ENCODE measurements around the gene CISD1.

- TF ChIP-seq POLR2A (IDR thresholded peaks at IDR 0.05) (peak; percentile 95 to 96), CTCF (IDR thresholded peaks at IDR 0.05) (peak in 2 of 6 experiments; percentile 28 to 31)
These were observed 65.9 kb downstream of the CISD1 start, which contains the start of gene UBE2D1 for GRCh38 chr10:58334817-58335305.

All from Peyer's patch (tissue), 4 donors.